GM12878 (cell line): ENCODE results near the gene ORM2. TPM values are rescaled to one million over a fixed set of nuclear protein-coding genes. Genes with fewer than 3 reads are reported as not detected.

Experiments used
- BCL11A ChIP-seq: IDR thresholded peaks from 2 replicates; pipeline ENCODE4 v1.6.1; 2011; ENCODE audit warnings: low read depth, low read length
- CEBPB ChIP-seq, 2 experiments: fragments of 150-350 bp in 1 of 2; IDR thresholded peaks; 2 replicates each; pipeline ENCODE4 v1.6.1; 2012 to 2014; ENCODE audit warnings: low read depth in 2 of 2, low read length in 2 of 2, borderline replicate concordance in 1 of 2, inconsistent platforms in 1 of 2
- CEBPZ ChIP-seq: fragments of 150-350 bp; IDR thresholded peaks from 2 replicates; pipeline ENCODE4 v1.6.1; 2016; ENCODE audit warnings: low read depth, low read length
- CHD1 ChIP-seq: IDR thresholded peaks from 2 replicates; pipeline ENCODE4 v1.6.1; 2012; ENCODE audit warnings: low read depth, low read length, improper control_type of control experiment
- DPF2 ChIP-seq: fragments of 450-650 bp; IDR thresholded peaks from 2 replicates; pipeline ENCODE4 v1.6.1; 2017; ENCODE audit warnings: mild to moderate bottlenecking
- E4F1 ChIP-seq: fragments of 450-650 bp; IDR thresholded peaks from 2 replicates; pipeline ENCODE4 v1.6.1; 2018; ENCODE audit warnings: borderline replicate concordance, mild to moderate bottlenecking; ENCODE audit not compliant: partially characterized antibody
- FOS ChIP-seq: IDR thresholded peaks from 3 replicates; pipeline ENCODE4 v1.6.1; 2011; ENCODE audit warnings: borderline replicate concordance; ENCODE audit not compliant: insufficient read length; ENCODE audit errors: extremely low read depth
- KLF5 ChIP-seq: fragments of 450-650 bp; IDR thresholded peaks from 2 replicates; pipeline ENCODE4 v1.6.1; 2014; ENCODE audit warnings: mild to moderate bottlenecking; ENCODE audit not compliant: partially characterized antibody
- MEF2A ChIP-seq: IDR thresholded peaks from 2 replicates; pipeline ENCODE4 v1.6.1; 2011; ENCODE audit warnings: low read depth, mild to moderate bottlenecking, low read length, moderate library complexity; ENCODE audit not compliant: insufficient read depth
- MLLT1 ChIP-seq: fragments of 450-650 bp; IDR thresholded peaks from 2 replicates; pipeline ENCODE4 v1.6.1; 2016; ENCODE audit warnings: mild to moderate bottlenecking
- MXI1 ChIP-seq: fragments of 150-350 bp; IDR thresholded peaks from 2 replicates; pipeline ENCODE4 v1.6.1; 2011; ENCODE audit warnings: low read depth, mild to moderate bottlenecking, inconsistent platforms, low read length, improper control_type of control experiment
- NBN ChIP-seq: fragments of 450-650 bp; IDR thresholded peaks from 2 replicates; pipeline ENCODE4 v1.6.1; 2016
- SMAD1 ChIP-seq: fragments of 450-650 bp; IDR thresholded peaks from 2 replicates; pipeline ENCODE4 v1.6.1; 2018; ENCODE audit warnings: mild to moderate bottlenecking, low read depth; ENCODE audit not compliant: partially characterized antibody
- SMARCA5 ChIP-seq: fragments of 450-650 bp; IDR thresholded peaks from 2 replicates; pipeline ENCODE4 v1.6.1; 2017; ENCODE audit warnings: mild to moderate bottlenecking
- SREBF1 ChIP-seq: IDR thresholded peaks from 2 replicates; pipeline ENCODE4 v1.6.1; 2012; ENCODE audit warnings: mild to moderate bottlenecking, low read length
- TAF1 ChIP-seq: IDR thresholded peaks from 2 replicates; pipeline ENCODE4 v1.6.1; 2011; ENCODE audit warnings: mild to moderate bottlenecking, low read depth, low read length, borderline replicate concordance
- ZBED1 ChIP-seq: IDR thresholded peaks from 2 replicates; pipeline ENCODE4 v1.6.1; 2016; ENCODE audit warnings: borderline replicate concordance
- ZNF24 ChIP-seq: fragments of 450-650 bp; IDR thresholded peaks from 2 replicates; pipeline ENCODE4 v1.6.1; 2017; ENCODE audit warnings: antibody characterized with exemption, mild to moderate bottlenecking
- ZNF687 ChIP-seq: fragments of 450-650 bp; IDR thresholded peaks from 2 replicates; pipeline ENCODE4 v1.6.1; 2017; ENCODE audit warnings: mild to moderate bottlenecking, moderate library complexity
- polyA plus RNA-seq, 11 experiments: library from polyadenylated mRNA; depleted of rRNA in 4 of 11; unstranded in 6 of 11; stranded (reverse) in 5 of 11; fragments of >200 nt; fragmentation: Nextera tagmentation in 4 of 11; fragmentation: Illumina TruSeq in 1 of 11; extraction: Ambion mirVana in 4 of 11; extraction: Trizol in 1 of 11; gene quantifications; 1 replicate in 1 of 11; 2 replicates in 10 of 11; pipeline versions ENCODE4 v1.2.1 to v1.2.3, GENCODE V29; 2011 to 2016; ENCODE audit warnings: inconsistent platforms in 2 of 11, missing spikeins in 2 of 11, low read depth in 1 of 11
- total RNA-seq, 4 experiments: library from RNA; depleted of rRNA in 3 of 4; stranded (reverse); fragments of >200 nt in 3 of 4; fragmentation: Illumina TruSeq in 1 of 4; extraction: Trizol in 1 of 4; gene quantifications; 2 replicates each; pipeline versions ENCODE4 v1.2.1 to v1.2.3, GENCODE V29; 2013 to 2021

The ORM2 gene
- total and polyA plus RNA-seq, 10 of the 15 experiments (the other 5 are each of a cell fraction or from before 2014, with no cell fraction given) = 0.64 TPM; not detected in 9

- no peak for TF ChIP-seq CEBPZ
- TF ChIP-seq SMAD1 = peak; percentile 93
- peak; percentile 66; the same call in 1 of the 2 replicates for TF ChIP-seq MEF2A
- peak; percentile 90 for TF ChIP-seq DPF2
- no peak for TF ChIP-seq CEBPB (IDR thresholded peaks at IDR 0.05; ENCODE audit: borderline replicate concordance in 1 of 2, low read depth in 2 of 2, low read length in 2 of 2)
- peak; percentile 85 for TF ChIP-seq SMARCA5
- peak; percentile 79 for TF ChIP-seq MLLT1
- TF ChIP-seq E4F1 = no peak
- peak; percentile 61 for TF ChIP-seq BCL11A
- TF ChIP-seq NBN = peak; percentile 89; the same call in 1 of the 2 replicates
- TF ChIP-seq MXI1 = peak; percentile 60; the same call in 1 of the 2 replicates
- TF ChIP-seq FOS = no peak
- no peak for TF ChIP-seq SREBF1
- TF ChIP-seq CHD1 = no peak
- TF ChIP-seq ZNF24 = 0 out of 2 replicates have a peak, but pooled peaks have one; percentile 48
- no peak; the same call in 1 of the 2 replicates for TF ChIP-seq ZBED1
- TF ChIP-seq ZNF687 = peak; percentile 42
- no peak for TF ChIP-seq TAF1
- no peak for TF ChIP-seq KLF5
Measured at GRCh38 chr9:114366334-114367128, 36.9 kb downstream of the ORM2 start (continued).
